ENCODE data around the gene ZFPM1.

Gene ZFPM1

DNA sequence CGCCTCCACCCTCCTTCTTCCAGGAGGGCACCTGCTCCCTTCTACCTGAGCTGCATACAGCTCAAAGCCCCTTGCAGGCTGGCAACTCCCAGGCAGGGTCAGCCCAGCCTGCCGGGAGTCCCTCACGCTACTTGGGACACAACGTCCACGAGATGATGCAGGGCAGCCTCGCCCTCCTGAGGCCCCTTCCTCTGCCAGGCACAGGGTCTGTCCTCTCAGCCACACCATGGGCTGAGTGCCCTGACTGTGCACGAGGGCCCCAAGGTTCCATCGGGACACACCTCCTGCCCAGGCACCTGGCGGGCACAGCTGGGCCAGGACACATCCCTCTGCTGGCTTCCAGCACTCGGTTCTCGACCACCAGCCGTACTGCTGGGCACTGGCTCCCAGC lies 86.2 kb downstream of the ZFPM1 start:
- no peak overlapping the region for H3K4me3 ChIP-seq (ENCODE audit: insufficient read depth, low read depth, low read length)
- H3K9me3 ChIP-seq (ENCODE audit: control insufficient read depth, low read length): no peaks in the 10 kb centered on the region
- WGBS, 2 experiments: 87 to 90% methylated on average over 12 of the region's 12 CpGs
- H3K36me3 ChIP-seq (ENCODE audit: control insufficient read depth, insufficient read depth, low read length): no peaks in the 10 kb centered on the region
- H3K4me1 ChIP-seq (ENCODE audit: control insufficient read depth, insufficient read depth, low read length): peaks cover 7% of the 10 kb centered on the region
- H3K27me3 ChIP-seq (ENCODE audit: control insufficient read depth, insufficient read depth, low read length, poor library complexity, severe bottlenecking): peaks cover 22% of the 10 kb centered on the region
- no peak overlapping the region for H3K27ac ChIP-seq (ENCODE audit: insufficient read depth, low read depth, low read length, poor library complexity, severe bottlenecking)

DNA sequence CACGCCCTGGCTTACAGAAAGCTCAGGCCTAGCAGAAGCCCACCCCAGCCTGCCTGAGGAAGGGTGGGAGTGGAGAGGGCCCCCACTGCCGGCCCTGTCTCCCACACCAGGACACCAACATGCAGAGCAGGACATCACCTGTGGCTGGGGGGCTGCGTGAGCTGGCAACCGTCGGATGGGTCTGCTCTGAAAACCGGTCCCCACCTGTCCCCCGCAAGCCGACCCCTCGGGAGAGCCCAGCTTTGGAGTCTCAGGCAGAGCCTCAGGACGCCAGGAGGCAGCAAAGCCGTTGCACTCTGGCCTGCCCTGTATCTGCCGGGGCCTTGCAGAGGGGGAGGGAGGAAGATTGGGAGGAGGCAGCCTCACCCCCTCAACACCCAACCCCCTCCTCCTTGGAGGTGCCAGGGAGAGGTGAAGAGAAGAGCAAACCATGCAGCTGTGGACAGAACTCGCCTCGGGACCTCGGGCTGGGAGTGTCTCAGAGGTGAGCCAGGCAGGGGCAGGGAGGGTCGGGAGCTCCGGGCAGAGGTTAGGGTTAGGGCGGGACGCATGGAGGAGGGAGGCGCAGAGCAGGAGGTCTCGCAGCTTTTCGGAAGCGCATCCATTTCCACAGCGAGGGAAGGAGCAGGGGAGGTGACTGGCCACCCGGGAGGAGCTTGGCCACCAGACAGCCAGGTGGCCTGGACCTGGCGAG lies 86.7 kb downstream of the ZFPM1 start:
- no peak overlapping the region for H3K4me3 ChIP-seq (ENCODE audit: insufficient read depth, low read depth, low read length)
- peaks cover 6% of the 10 kb centered on the region for H3K4me1 ChIP-seq (ENCODE audit: control insufficient read depth, insufficient read depth, low read length)
- peaks cover 22% of the 10 kb centered on the region for H3K27me3 ChIP-seq (ENCODE audit: control insufficient read depth, insufficient read depth, low read length, poor library complexity, severe bottlenecking)
- WGBS, 2 experiments: 76 to 77% methylated on average over 25 to 26 of the region's 26 CpGs
- no peaks in the 10 kb centered on the region for H3K9me3 ChIP-seq (ENCODE audit: control insufficient read depth, low read length)
- no peaks in the 10 kb centered on the region for H3K36me3 ChIP-seq (ENCODE audit: control insufficient read depth, insufficient read depth, low read length)
- no peak overlapping the region for H3K27ac ChIP-seq (ENCODE audit: insufficient read depth, low read depth, low read length, poor library complexity, severe bottlenecking)

DNA sequence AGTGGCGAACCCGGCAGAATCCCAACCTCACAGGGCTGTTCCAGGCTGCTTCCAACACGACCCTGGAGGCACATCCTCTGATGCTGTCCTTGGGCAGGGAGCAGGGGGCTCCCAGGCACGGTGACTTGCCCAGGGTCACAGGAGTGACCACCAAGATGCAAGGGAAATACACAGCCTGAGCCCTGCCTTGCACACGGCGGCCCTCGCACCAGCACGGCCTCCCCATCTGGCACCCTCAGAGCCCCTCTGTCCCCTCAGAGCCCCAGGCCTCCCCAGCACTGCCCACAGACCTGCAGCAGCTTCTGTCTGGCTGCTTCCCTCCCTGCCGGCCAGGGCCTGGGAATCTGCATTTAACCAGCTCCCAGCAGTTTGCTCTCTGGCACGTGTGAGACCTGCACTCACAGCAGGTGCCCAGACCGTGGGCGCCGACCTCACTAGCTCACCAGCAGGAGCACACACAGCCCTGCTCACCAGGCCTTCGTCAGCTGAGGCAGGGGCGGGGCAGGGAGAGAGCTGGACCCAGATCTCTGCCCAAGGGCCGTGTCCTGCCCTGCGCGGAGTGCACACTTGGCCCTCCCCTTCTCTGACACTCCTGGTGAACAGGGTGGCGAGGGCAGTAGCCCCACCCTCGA lies 87.4 kb downstream of the ZFPM1 start:
- H3K9me3 ChIP-seq (ENCODE audit: control insufficient read depth, low read length): no peaks in the 10 kb centered on the region
- H3K27me3 ChIP-seq (ENCODE audit: control insufficient read depth, insufficient read depth, low read length, poor library complexity, severe bottlenecking): peaks cover 29% of the 10 kb centered on the region
- H3K4me3 ChIP-seq (ENCODE audit: insufficient read depth, low read depth, low read length): no peak overlapping the region
- 73 to 79% methylated on average over 20 of the region's 20 CpGs for WGBS, 2 experiments
- H3K4me1 ChIP-seq (ENCODE audit: control insufficient read depth, insufficient read depth, low read length): no peaks in the 10 kb centered on the region
- no peak overlapping the region for H3K27ac ChIP-seq (ENCODE audit: insufficient read depth, low read depth, low read length, poor library complexity, severe bottlenecking)
- H3K36me3 ChIP-seq (ENCODE audit: control insufficient read depth, insufficient read depth, low read length): no peaks in the 10 kb centered on the region

DNA sequence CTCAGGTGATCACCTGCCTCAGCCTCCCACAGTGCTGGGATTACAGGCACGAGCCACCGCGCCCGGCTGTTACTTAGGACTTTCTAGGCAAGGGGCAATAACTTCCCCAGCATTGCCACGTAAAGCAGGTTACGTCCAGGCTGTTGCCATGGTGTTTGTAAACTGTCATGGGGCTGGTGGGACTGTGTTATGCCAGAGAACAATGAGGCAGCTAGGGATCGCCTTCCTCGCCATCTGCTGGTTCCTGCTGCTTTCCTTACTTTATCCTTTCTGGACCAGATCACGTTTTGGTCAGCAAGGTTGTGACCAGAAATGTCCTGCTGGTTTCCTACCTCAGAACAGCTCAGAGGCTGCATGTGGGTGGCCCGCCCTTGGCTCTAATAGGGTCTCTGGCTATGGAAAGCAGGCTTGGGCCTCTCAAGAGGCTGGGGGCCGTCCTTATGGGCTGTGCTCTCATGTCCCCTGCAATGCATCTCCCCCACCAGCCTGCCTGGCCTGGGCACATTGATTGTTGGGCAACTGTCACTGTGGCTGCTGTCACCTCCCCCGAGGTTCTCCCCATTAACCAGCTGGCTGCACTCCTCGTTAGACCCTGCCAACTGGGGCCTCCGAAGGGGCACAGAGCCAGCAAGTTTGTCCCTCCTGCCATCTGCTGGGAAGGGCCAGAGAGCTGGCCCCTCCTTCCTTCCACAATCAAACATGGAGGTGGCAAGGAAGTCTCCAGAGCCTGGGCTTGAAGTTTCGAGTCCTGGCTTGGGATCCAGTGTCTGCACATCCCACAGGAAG lies 88.9 kb downstream of the ZFPM1 start:
- H3K9me3 ChIP-seq (ENCODE audit: control insufficient read depth, low read length): no peaks in the 10 kb centered on the region
- 70 to 72% methylated on average over 15 of the region's 15 CpGs for WGBS, 2 experiments
- peaks cover 43% of the 10 kb centered on the region for H3K27me3 ChIP-seq (ENCODE audit: control insufficient read depth, insufficient read depth, low read length, poor library complexity, severe bottlenecking)
- H3K27ac ChIP-seq (ENCODE audit: insufficient read depth, low read depth, low read length, poor library complexity, severe bottlenecking): no peak overlapping the region
- no peaks in the 10 kb centered on the region for H3K4me1 ChIP-seq (ENCODE audit: control insufficient read depth, insufficient read depth, low read length)
- no peaks in the 10 kb centered on the region for H3K36me3 ChIP-seq (ENCODE audit: control insufficient read depth, insufficient read depth, low read length)
- H3K4me3 ChIP-seq (ENCODE audit: insufficient read depth, low read depth, low read length): no peak overlapping the region

DNA sequence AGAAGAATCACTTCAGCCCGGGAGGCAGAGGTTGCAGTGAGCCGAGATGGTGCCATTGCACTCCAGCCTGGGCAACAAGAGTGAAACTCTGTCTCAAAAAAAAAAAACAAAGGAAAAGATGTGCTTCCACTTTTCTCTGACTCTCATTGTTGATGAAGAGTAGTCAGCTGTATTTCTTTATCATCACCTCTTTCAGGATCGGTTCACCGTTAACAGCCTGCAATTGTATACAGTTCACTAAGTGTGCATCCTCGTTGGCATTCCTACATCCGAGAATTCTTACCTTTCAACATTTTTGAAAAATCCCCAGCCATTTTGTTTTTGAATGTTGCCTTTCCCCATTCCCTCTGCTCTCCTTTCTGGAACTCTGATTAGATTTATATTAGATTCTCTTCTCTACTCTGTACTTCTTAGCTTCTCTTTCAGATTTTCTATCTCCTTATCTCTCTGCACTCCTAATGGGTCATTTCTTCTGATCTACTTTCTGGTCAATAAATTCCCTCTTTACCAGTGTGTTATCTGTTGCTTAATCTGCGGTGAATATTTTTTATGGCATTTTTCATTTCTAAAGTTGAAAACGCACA lies 90.2 kb downstream of the ZFPM1 start:
- no peak overlapping the region for H3K27ac ChIP-seq (ENCODE audit: insufficient read depth, low read depth, low read length, poor library complexity, severe bottlenecking)
- no peaks in the 10 kb centered on the region for H3K9me3 ChIP-seq (ENCODE audit: control insufficient read depth, low read length)
- no peak overlapping the region for H3K4me3 ChIP-seq (ENCODE audit: insufficient read depth, low read depth, low read length)
- no peaks in the 10 kb centered on the region for H3K36me3 ChIP-seq (ENCODE audit: control insufficient read depth, insufficient read depth, low read length)
- no peaks in the 10 kb centered on the region for H3K4me1 ChIP-seq (ENCODE audit: control insufficient read depth, insufficient read depth, low read length)
- WGBS, 2 experiments: 79 to 85% methylated on average over 8 of the region's 8 CpGs
- H3K27me3 ChIP-seq (ENCODE audit: control insufficient read depth, insufficient read depth, low read length, poor library complexity, severe bottlenecking): peaks cover 51% of the 10 kb centered on the region

DNA sequence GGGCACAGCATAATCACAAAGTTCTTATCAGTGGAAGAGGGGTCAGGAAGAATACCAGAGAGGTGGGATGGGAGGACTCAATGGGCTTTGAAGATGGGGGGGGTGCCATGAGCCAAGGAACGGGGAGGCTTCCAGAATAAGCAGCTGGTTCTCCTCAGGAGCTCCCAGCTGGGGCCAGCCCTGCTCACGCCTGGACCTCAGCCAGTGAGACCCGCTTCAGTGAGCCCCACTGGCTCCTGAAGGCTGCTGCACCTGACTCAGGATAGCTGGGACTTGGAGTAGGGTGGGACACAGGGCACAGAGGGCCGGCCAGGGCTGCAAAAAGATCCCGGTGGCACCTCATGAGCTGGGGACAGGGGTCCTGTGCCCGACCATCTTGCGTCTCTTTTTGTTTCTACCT lies 92.7 kb downstream of the ZFPM1 start:
- H3K4me1 ChIP-seq (ENCODE audit: control insufficient read depth, insufficient read depth, low read length): peaks cover 11% of the 10 kb centered on the region
- peaks cover 50% of the 10 kb centered on the region for H3K27me3 ChIP-seq (ENCODE audit: control insufficient read depth, insufficient read depth, low read length, poor library complexity, severe bottlenecking)
- H3K27ac ChIP-seq (ENCODE audit: insufficient read depth, low read depth, low read length, poor library complexity, severe bottlenecking): no peak overlapping the region
- H3K4me3 ChIP-seq (ENCODE audit: insufficient read depth, low read depth, low read length): no peak overlapping the region
- H3K36me3 ChIP-seq (ENCODE audit: control insufficient read depth, insufficient read depth, low read length): no peaks in the 10 kb centered on the region
- no peaks in the 10 kb centered on the region for H3K9me3 ChIP-seq (ENCODE audit: control insufficient read depth, low read length)
- 73 to 82% methylated on average over 7 of the region's 7 CpGs for WGBS, 2 experiments

DNA sequence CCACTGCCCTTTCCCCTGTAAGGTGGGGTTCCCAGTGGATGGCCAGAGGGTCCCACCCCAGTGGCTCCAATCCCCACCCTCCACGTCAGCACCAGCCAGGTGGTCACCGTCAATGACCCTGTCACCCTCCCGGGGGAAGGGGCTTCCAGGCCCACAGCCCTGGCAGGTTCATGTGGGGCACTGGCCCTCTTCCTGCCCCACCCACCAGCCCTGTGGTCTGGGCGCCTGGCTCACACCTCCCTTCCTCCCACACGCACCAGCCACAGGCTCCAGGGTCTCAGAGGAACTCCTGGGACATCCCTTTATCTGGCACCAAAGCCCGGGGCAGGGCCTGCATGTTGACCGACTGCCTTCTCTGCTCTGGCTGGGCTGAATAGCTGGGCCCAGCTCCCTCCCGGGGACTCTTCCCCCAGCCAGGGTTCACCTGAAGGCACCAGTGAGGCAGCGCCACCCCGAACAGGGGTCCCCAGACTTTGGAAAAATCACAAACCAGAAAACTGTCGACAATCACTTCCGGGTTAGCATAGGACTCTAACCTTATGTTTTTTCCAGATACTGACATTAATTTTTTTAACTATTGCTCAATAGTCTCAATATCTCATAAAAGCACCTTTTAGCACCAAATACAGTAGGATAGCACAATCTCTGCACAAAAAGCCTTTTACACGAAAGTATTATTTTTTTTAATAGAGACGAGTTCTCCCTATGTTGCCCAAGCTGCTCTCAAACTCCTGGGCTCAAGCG lies 95.2 kb downstream of the ZFPM1 start:
- Histone ChIP-seq H3K4me1 (ENCODE audit: control insufficient read depth, insufficient read depth, low read length) (peaks cover 16% of the 10 kb centered on the region), H3K27me3 (ENCODE audit: control insufficient read depth, insufficient read depth, low read length, poor library complexity, severe bottlenecking) (peaks cover 50% of the 10 kb centered on the region), H3K4me3 (ENCODE audit: insufficient read depth, low read depth, low read length) (no peak overlapping the region), H3K9me3 (ENCODE audit: control insufficient read depth, low read length) (no peaks in the 10 kb centered on the region), H3K36me3 (ENCODE audit: control insufficient read depth, insufficient read depth, low read length) (no peaks in the 10 kb centered on the region), H3K27ac (ENCODE audit: insufficient read depth, low read depth, low read length, poor library complexity, severe bottlenecking) (no peak overlapping the region)
- 83 to 84% methylated on average over 15 of the region's 15 CpGs for WGBS, 2 experiments

DNA sequence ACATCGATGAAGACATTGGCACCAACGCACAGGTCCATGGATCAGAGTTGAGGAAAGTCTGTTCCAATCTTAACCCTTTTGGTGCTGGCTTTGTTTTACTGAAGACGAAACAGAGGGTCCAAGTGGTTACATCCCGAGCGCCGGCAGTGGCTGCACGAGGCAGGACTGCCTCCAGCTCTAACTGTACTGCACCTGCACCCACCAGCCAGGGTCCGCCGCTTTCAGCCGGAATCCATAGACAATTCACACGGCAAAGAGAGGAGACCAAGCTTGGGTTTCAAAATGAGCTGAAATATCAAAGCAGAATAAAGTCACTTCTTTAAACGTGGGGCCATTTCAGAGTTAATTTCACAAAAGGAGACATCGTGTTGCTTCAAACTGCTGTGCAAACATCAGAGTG lies 95.9 kb downstream of the ZFPM1 start:
- Histone ChIP-seq H3K27ac (ENCODE audit: insufficient read depth, low read depth, low read length, poor library complexity, severe bottlenecking) (no peak overlapping the region), H3K36me3 (ENCODE audit: control insufficient read depth, insufficient read depth, low read length) (no peaks in the 10 kb centered on the region), H3K4me3 (ENCODE audit: insufficient read depth, low read depth, low read length) (no peak overlapping the region), H3K4me1 (ENCODE audit: control insufficient read depth, insufficient read depth, low read length) (peaks cover 16% of the 10 kb centered on the region), H3K27me3 (ENCODE audit: control insufficient read depth, insufficient read depth, low read length, poor library complexity, severe bottlenecking) (peaks cover 50% of the 10 kb centered on the region), H3K9me3 (ENCODE audit: control insufficient read depth, low read length) (no peaks in the 10 kb centered on the region)
- 84 to 87% methylated on average over 13 of the region's 13 CpGs for WGBS, 2 experiments

DNA sequence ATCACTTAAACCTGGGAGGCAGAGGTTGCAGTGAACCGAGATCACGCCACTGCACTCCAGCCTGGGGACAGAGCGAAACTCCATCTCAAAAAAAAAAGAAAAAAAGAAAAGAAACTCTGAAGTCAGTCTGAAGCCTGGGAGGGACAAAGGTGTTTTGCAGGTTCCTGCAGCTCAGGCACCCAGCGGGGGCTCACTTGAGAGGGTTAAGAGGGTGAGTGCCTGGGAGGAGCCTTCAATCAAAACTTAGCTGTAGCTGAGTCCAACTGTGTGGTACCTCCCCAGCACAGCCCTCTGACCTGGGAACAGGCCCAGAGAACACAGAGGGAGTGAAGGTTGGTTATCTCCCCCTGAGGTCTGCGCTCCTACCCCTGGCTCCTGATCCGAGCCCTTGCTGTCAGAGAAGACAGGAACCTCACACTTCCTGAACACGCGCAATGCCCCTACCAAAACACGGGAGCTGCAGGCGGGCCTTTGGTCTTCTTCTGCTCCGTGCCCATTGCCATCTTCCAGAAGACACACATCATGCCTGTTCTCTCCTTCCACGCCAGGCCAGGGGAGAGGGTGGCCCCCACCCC lies 96.7 kb downstream of the ZFPM1 start:
- 73 to 77% methylated on average over 12 of the region's 12 CpGs for WGBS, 2 experiments
- H3K36me3 ChIP-seq (ENCODE audit: control insufficient read depth, insufficient read depth, low read length): no peaks in the 10 kb centered on the region
- H3K27ac ChIP-seq (ENCODE audit: insufficient read depth, low read depth, low read length, poor library complexity, severe bottlenecking): no peak overlapping the region
- no peaks in the 10 kb centered on the region for H3K9me3 ChIP-seq (ENCODE audit: control insufficient read depth, low read length)
- no peak overlapping the region for H3K4me3 ChIP-seq (ENCODE audit: insufficient read depth, low read depth, low read length)
- peaks cover 17% of the 10 kb centered on the region for H3K4me1 ChIP-seq (ENCODE audit: control insufficient read depth, insufficient read depth, low read length)
- H3K27me3 ChIP-seq (ENCODE audit: control insufficient read depth, insufficient read depth, low read length, poor library complexity, severe bottlenecking): peaks cover 50% of the 10 kb centered on the region
